ENCODE results near the gene LMCD1. TPM values are rescaled to one million over a fixed set of nuclear protein-coding genes. Genes with fewer than 3 reads are reported as not detected.

LMCD1 gene
- total RNA-seq, 2 experiments from 2014 or later: 3.1 to 4.9 TPM

- DNase-seq (no peak), ATAC-seq (no peak)
- Mint-ChIP-seq H3K27ac (no peak overlapping the region), H3K36me3 (ENCODE audit: low read depth) (no peaks in the 10 kb centered on the region), H3K27me3 (no peaks in the 10 kb centered on the region), H3K4me1 (no peaks in the 10 kb centered on the region), H3K9me3 (ENCODE audit: low read depth) (no peaks in the 10 kb centered on the region), H3K4me3 (no peak overlapping the region)
- intact Hi-C loops (cut with DNase I, micrococcal nuclease): no loop called here
- ChIA-PET POLR2A (no interaction called here), CTCF (no interaction called here)
These were observed 15.7 kb upstream of the LMCD1 start for GRCh38 chr3:8485943-8486342.

GRCh38 chr3:8486434-8486833 lies 15.2 kb upstream of the LMCD1 start:
- intact Hi-C loops (cut with DNase I, micrococcal nuclease): no loop called here
- Mint-ChIP-seq H3K36me3 (ENCODE audit: low read depth) (no peaks in the 10 kb centered on the region), H3K4me3 (no peak overlapping the region), H3K9me3 (ENCODE audit: low read depth) (no peaks in the 10 kb centered on the region), H3K4me1 (no peaks in the 10 kb centered on the region), H3K27me3 (no peaks in the 10 kb centered on the region), H3K27ac (no peak overlapping the region)
- DNase-seq: no peak
- POLR2A ChIA-PET: no interaction called here
- CTCF ChIA-PET: no interaction called here
- no peak for ATAC-seq

GRCh38 chr3:8486936-8487335 lies 14.7 kb upstream of the LMCD1 start:
- no peaks in the 10 kb centered on the region for H3K9me3 Mint-ChIP-seq (ENCODE audit: low read depth)
- intact Hi-C loops (cut with DNase I, micrococcal nuclease): no loop called here
- H3K27ac Mint-ChIP-seq: no peak overlapping the region
- no peak overlapping the region for H3K4me3 Mint-ChIP-seq
- no peak for DNase-seq
- no peaks in the 10 kb centered on the region for H3K27me3 Mint-ChIP-seq
- no peaks in the 10 kb centered on the region for H3K4me1 Mint-ChIP-seq
- ChIA-PET POLR2A (no interaction called here), CTCF (no interaction called here)
- no peak for ATAC-seq
- H3K36me3 Mint-ChIP-seq (ENCODE audit: low read depth): no peaks in the 10 kb centered on the region

GRCh38 chr3:8488411-8488810 lies 13.2 kb upstream of the LMCD1 start:
- no peaks in the 10 kb centered on the region for H3K36me3 Mint-ChIP-seq (ENCODE audit: low read depth)
- H3K27me3 Mint-ChIP-seq: peaks cover 4% of the 10 kb centered on the region
- H3K4me1 Mint-ChIP-seq: no peaks in the 10 kb centered on the region
- no peak overlapping the region for H3K4me3 Mint-ChIP-seq
- H3K9me3 Mint-ChIP-seq (ENCODE audit: low read depth): no peaks in the 10 kb centered on the region
- H3K27ac Mint-ChIP-seq: no peak overlapping the region
- ATAC-seq (no peak), DNase-seq (no peak)
- intact Hi-C loops (cut with DNase I, micrococcal nuclease): no loop called here
- POLR2A ChIA-PET: interaction anchor here (0.6 kb wide), 1 partner anchor 58 kb away, joined by 3 read pairs; no protein-coding TSS in a partner anchor
- CTCF ChIA-PET: no interaction called here

- H3K36me3 Mint-ChIP-seq (ENCODE audit: low read depth): no peaks in the 10 kb centered on the region
- POLR2A ChIA-PET: interaction anchor here (0.6 kb wide), 1 partner anchor 59 kb away, joined by 3 read pairs; no protein-coding TSS in a partner anchor
- no peak overlapping the region for H3K27ac Mint-ChIP-seq
- intact Hi-C loops (cut with DNase I, micrococcal nuclease): no loop called here
- CTCF ChIA-PET: no interaction called here
- H3K27me3 Mint-ChIP-seq: peaks cover 4% of the 10 kb centered on the region
- H3K4me3 Mint-ChIP-seq: no peak overlapping the region
- no peaks in the 10 kb centered on the region for H3K9me3 Mint-ChIP-seq (ENCODE audit: low read depth)
- no peak for ATAC-seq
- no peak for DNase-seq
- no peaks in the 10 kb centered on the region for H3K4me1 Mint-ChIP-seq
These were observed 12.7 kb upstream of the LMCD1 start for GRCh38 chr3:8488877-8489276.

GRCh38 chr3:8489278-8489792 lies 12.3 kb upstream of the LMCD1 start:
- Mint-ChIP-seq H3K4me3 (no peak overlapping the region), H3K27ac (no peak overlapping the region), H3K9me3 (ENCODE audit: low read depth) (no peaks in the 10 kb centered on the region), H3K36me3 (ENCODE audit: low read depth) (no peaks in the 10 kb centered on the region), H3K27me3 (peaks cover 4% of the 10 kb centered on the region), H3K4me1 (no peaks in the 10 kb centered on the region)
- DNase-seq (no peak), ATAC-seq (no peak)
- ChIA-PET POLR2A (no interaction called here), CTCF (no interaction called here)
- intact Hi-C loops (cut with DNase I, micrococcal nuclease): no loop called here

GRCh38 chr3:8490079-8490552 lies 11.5 kb upstream of the LMCD1 start:
- ChIA-PET CTCF (no interaction called here), POLR2A (no interaction called here)
- no peaks in the 10 kb centered on the region for H3K4me1 Mint-ChIP-seq
- intact Hi-C loops (cut with DNase I, micrococcal nuclease): no loop called here
- no peaks in the 10 kb centered on the region for H3K36me3 Mint-ChIP-seq (ENCODE audit: low read depth)
- no peaks in the 10 kb centered on the region for H3K9me3 Mint-ChIP-seq (ENCODE audit: low read depth)
- no peak overlapping the region for H3K4me3 Mint-ChIP-seq
- peaks cover 4% of the 10 kb centered on the region for H3K27me3 Mint-ChIP-seq
- H3K27ac Mint-ChIP-seq: no peak overlapping the region
- DNase-seq (no peak), ATAC-seq (no peak)

GRCh38 chr3:8491271-8492144 lies 10.1 kb upstream of the LMCD1 start:
- intact Hi-C loops (cut with DNase I, micrococcal nuclease): no loop called here
- Mint-ChIP-seq H3K4me1 (no peaks in the 10 kb centered on the region), H3K36me3 (ENCODE audit: low read depth) (no peaks in the 10 kb centered on the region), H3K9me3 (ENCODE audit: low read depth) (no peaks in the 10 kb centered on the region), H3K27ac (no peak overlapping the region), H3K4me3 (no peak overlapping the region), H3K27me3 (peaks cover 4% of the 10 kb centered on the region)
- DNase-seq: no peak
- POLR2A ChIA-PET: no interaction called here
- CTCF ChIA-PET: interaction anchor here (1.7 kb wide), 1 partner anchor 13 kb away, joined by 5 read pairs; no protein-coding TSS in a partner anchor
- no peak for ATAC-seq

- H3K27ac Mint-ChIP-seq: no peak overlapping the region
- ATAC-seq (no peak), DNase-seq (no peak)
- H3K27me3 Mint-ChIP-seq: peaks cover 8% of the 10 kb centered on the region
- H3K4me1 Mint-ChIP-seq: no peaks in the 10 kb centered on the region
- CTCF ChIA-PET: no interaction called here
- no peaks in the 10 kb centered on the region for H3K9me3 Mint-ChIP-seq (ENCODE audit: low read depth)
- POLR2A ChIA-PET: interaction anchor here (0.7 kb wide), 1 partner anchor 101 kb away, joined by 3 read pairs; no protein-coding TSS in a partner anchor
- intact Hi-C loops (cut with DNase I, micrococcal nuclease): no loop called here
- no peak overlapping the region for H3K4me3 Mint-ChIP-seq
- no peaks in the 10 kb centered on the region for H3K36me3 Mint-ChIP-seq (ENCODE audit: low read depth)
These were observed 8.7 kb upstream of the LMCD1 start for GRCh38 chr3:8492744-8493511.

- POLR2A ChIA-PET: no interaction called here
- Mint-ChIP-seq H3K9me3 (ENCODE audit: low read depth) (no peaks in the 10 kb centered on the region), H3K27ac (no peak overlapping the region), H3K36me3 (ENCODE audit: low read depth) (no peaks in the 10 kb centered on the region), H3K4me3 (no peak overlapping the region), H3K4me1 (no peaks in the 10 kb centered on the region), H3K27me3 (peaks cover 8% of the 10 kb centered on the region)
- CTCF ChIA-PET: no interaction called here
- intact Hi-C loops (cut with DNase I, micrococcal nuclease): no loop called here
- ATAC-seq (no peak), DNase-seq (no peak)
These were observed 7.9 kb upstream of the LMCD1 start for GRCh38 chr3:8493744-8494143.

- H3K27ac Mint-ChIP-seq: no peak overlapping the region
- POLR2A ChIA-PET: no interaction called here
- H3K27me3 Mint-ChIP-seq: peaks cover 9% of the 10 kb centered on the region
- H3K36me3 Mint-ChIP-seq (ENCODE audit: low read depth): no peaks in the 10 kb centered on the region
- H3K4me3 Mint-ChIP-seq: no peak overlapping the region
- ATAC-seq (no peak), DNase-seq (no peak)
- intact Hi-C loops (cut with DNase I, micrococcal nuclease): no loop called here
- CTCF ChIA-PET: no interaction called here
- H3K9me3 Mint-ChIP-seq (ENCODE audit: low read depth): no peaks in the 10 kb centered on the region
- H3K4me1 Mint-ChIP-seq: no peaks in the 10 kb centered on the region
These were observed 7.3 kb upstream of the LMCD1 start for GRCh38 chr3:8494327-8494726.

- Mint-ChIP-seq H3K27ac (no peak overlapping the region), H3K4me1 (peaks cover 7% of the 10 kb centered on the region), H3K27me3 (peaks cover 13% of the 10 kb centered on the region), H3K36me3 (ENCODE audit: low read depth) (no peaks in the 10 kb centered on the region), H3K4me3 (no peak overlapping the region), H3K9me3 (ENCODE audit: low read depth) (no peaks in the 10 kb centered on the region)
- DNase-seq: no peak
- intact Hi-C loops (cut with DNase I, micrococcal nuclease): no loop called here
- ChIA-PET CTCF (interaction anchor here (1.2 kb wide), 1 partner anchor 82 kb away, joined by 3 read pairs; no protein-coding TSS in a partner anchor), POLR2A (no interaction called here)
- ATAC-seq: no peak
These were observed 4.0 kb upstream of the LMCD1 start for GRCh38 chr3:8497582-8497981.
